ENCODE results near the gene KLHL21.

GRCh38 chr1:6584126-6585080 is 18.3 kb downstream of the KLHL21 start:
- no peak; the same call in 1 of the 2 replicates for TF ChIP-seq CTCF (conservative IDR thresholded peaks at IDR 0.05; ENCODE audit: low read depth, low read length)
- no peak for TF ChIP-seq POLR2A (IDR thresholded peaks at IDR 0.05; ENCODE audit: low read depth, low read length)
- TF ChIP-seq CEBPB (IDR thresholded peaks at IDR 0.05; ENCODE audit: low read depth, low read length): no peak
- no peak for TF ChIP-seq MAZ (IDR thresholded peaks at IDR 0.05; ENCODE audit: borderline replicate concordance, low read depth, low read length)
- no peak for TF ChIP-seq FOS (IDR thresholded peaks at IDR 0.05; ENCODE audit: low read depth, low read length)
- TF ChIP-seq MXI1 (IDR thresholded peaks at IDR 0.05; ENCODE audit: borderline replicate concordance, low read depth, low read length): no peak
- no peak for TF ChIP-seq SMC3 (IDR thresholded peaks at IDR 0.05; ENCODE audit: low read depth, low read length)
- TF ChIP-seq USF2 (IDR thresholded peaks at IDR 0.05; ENCODE audit: low read depth, low read length): no peak
- no peak for TF ChIP-seq CHD1 (IDR thresholded peaks at IDR 0.05; ENCODE audit: low read depth, low read length)
- no peak for TF ChIP-seq RAD21 (IDR thresholded peaks at IDR 0.05; ENCODE audit: low read length)
